ENCODE results near the gene POU6F1. TPM values are rescaled to one million over a fixed set of nuclear protein-coding genes. Genes with fewer than 3 reads are reported as not detected.
A peak's percentile ranks its signal among the peaks of the same experiment; 100 is the strongest.

The POU6F1 gene
- total and polyA plus RNA-seq, 2 donors (not counting 1 experiment from before 2014, with no cell fraction given), result 3.3 to 4.8 TPM

DNA sequence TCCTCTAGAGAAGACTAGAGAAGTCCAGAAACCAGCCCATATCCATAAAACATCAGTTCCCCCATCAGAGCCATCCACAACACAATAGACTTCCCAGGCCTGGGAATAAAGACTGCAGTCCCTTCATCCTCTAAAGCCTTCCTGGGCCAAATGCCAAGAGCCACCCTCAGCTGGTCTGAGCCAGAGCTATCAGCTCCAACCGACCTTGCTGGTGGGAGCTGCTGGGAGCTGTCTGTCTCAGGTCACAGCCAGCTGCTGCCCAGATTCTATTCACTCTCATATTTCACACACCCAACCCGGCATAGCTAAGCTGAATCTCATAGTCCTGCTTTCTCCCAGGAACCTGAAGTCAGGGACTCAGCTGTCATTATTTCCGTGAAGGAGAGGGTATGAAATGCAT lies 34.0 kb downstream of the POU6F1 start:
- TF ChIP-seq, protein P1, sequence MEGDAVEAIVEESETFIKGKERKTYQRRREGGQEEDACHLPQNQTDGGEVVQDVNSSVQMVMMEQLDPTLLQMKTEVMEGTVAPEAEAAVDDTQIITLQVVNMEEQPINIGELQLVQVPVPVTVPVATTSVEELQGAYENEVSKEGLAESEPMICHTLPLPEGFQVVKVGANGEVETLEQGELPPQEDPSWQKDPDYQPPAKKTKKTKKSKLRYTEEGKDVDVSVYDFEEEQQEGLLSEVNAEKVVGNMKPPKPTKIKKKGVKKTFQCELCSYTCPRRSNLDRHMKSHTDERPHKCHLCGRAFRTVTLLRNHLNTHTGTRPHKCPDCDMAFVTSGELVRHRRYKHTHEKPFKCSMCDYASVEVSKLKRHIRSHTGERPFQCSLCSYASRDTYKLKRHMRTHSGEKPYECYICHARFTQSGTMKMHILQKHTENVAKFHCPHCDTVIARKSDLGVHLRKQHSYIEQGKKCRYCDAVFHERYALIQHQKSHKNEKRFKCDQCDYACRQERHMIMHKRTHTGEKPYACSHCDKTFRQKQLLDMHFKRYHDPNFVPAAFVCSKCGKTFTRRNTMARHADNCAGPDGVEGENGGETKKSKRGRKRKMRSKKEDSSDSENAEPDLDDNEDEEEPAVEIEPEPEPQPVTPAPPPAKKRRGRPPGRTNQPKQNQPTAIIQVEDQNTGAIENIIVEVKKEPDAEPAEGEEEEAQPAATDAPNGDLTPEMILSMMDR (conservative IDR thresholded peaks at IDR 0.05 in 1 of 2, IDR thresholded peaks at IDR 0.05 in 1 of 2; ENCODE audit: low read depth in 1 of 2, low read length in 2 of 2), result no peak
- H3K27ac ChIP-seq (ENCODE audit: insufficient read depth, low read length), result no peak overlapping the region
- no peaks in the 10 kb centered on the region for H3K4me1 ChIP-seq (ENCODE audit: control insufficient read depth, extremely low read depth, insufficient read depth, low read length)
- H3K27me3 ChIP-seq (ENCODE audit: control insufficient read depth, insufficient read depth, low read length), result no peaks in the 10 kb centered on the region
- H3K9ac ChIP-seq (ENCODE audit: insufficient read depth, low read length), result no peak overlapping the region
- H3K36me3 ChIP-seq (ENCODE audit: control insufficient read depth, insufficient read depth, low read length), result no peaks in the 10 kb centered on the region
- peak; percentile 22 to 47 for DNase-seq (ENCODE audit: low read depth in 2 of 2)
- no peak overlapping the region for H2AFZ ChIP-seq (ENCODE audit: low read length)
- no peak overlapping the region for H3K4me3 ChIP-seq (replicated peaks in 1 of 4; ENCODE audit: control extremely low read depth in 1 of 4, insufficient read depth in 1 of 4, low read depth in 3 of 4, low read length in 4 of 4)
- no peak overlapping the region for H3K4me2 ChIP-seq (ENCODE audit: extremely low read depth, insufficient read depth, low read length)
- no peaks in the 10 kb centered on the region for H4K20me1 ChIP-seq (ENCODE audit: control insufficient read depth, extremely low read depth, insufficient read depth, low read length)
- no peaks in the 10 kb centered on the region for H3K79me2 ChIP-seq (ENCODE audit: control insufficient read depth, insufficient read depth, low read length)
- no peaks in the 10 kb centered on the region for H3K9me3 ChIP-seq (ENCODE audit: control insufficient read depth, insufficient read depth, low read depth, low read length)

DNA sequence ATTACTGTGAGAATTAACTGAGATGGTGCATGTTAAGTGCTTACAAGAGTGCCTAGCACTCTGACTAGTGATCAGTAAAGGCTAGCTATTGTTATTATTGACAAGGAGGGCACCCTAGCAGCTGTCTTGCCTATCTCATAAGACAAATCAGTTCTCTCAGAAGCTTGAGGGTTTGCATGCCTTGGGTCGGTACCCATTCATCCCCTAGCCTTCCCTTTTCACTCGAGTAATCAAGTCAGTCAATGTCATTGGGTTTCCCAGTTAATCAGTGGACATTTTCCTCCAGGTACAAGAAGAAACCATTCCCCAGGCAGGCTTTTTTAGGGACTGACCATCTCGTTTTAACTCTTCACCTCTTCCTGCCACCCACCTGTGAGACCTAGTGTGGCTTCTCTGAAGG lies 34.5 kb downstream of the POU6F1 start:
- Histone ChIP-seq H3K79me2 (ENCODE audit: control insufficient read depth, insufficient read depth, low read length) (no peaks in the 10 kb centered on the region), H3K4me1 (ENCODE audit: control insufficient read depth, extremely low read depth, insufficient read depth, low read length) (no peaks in the 10 kb centered on the region), H3K9ac (ENCODE audit: insufficient read depth, low read length) (no peak overlapping the region), H3K27me3 (ENCODE audit: control insufficient read depth, insufficient read depth, low read length) (no peaks in the 10 kb centered on the region), H3K9me3 (ENCODE audit: control insufficient read depth, insufficient read depth, low read depth, low read length) (no peaks in the 10 kb centered on the region), H3K36me3 (ENCODE audit: control insufficient read depth, insufficient read depth, low read length) (no peaks in the 10 kb centered on the region), H4K20me1 (ENCODE audit: control insufficient read depth, extremely low read depth, insufficient read depth, low read length) (no peaks in the 10 kb centered on the region), H3K4me3 (replicated peaks in 1 of 4; ENCODE audit: control extremely low read depth in 1 of 4, insufficient read depth in 1 of 4, low read depth in 3 of 4, low read length in 4 of 4) (no peak overlapping the region), H2AFZ (ENCODE audit: low read length) (no peak overlapping the region), H3K27ac (ENCODE audit: insufficient read depth, low read length) (no peak overlapping the region), H3K4me2 (ENCODE audit: extremely low read depth, insufficient read depth, low read length) (no peak overlapping the region)
- TF ChIP-seq EZH2 (IDR thresholded peaks at IDR 0.05; ENCODE audit: low read length, missing control alignments), result no peak
- TF ChIP-seq, protein P1 (conservative IDR thresholded peaks at IDR 0.05 in 1 of 2, IDR thresholded peaks at IDR 0.05 in 1 of 2; ENCODE audit: low read depth in 1 of 2, low read length in 2 of 2), result no peak
- DNase-seq (ENCODE audit: low read depth in 2 of 2), result no peak

DNA sequence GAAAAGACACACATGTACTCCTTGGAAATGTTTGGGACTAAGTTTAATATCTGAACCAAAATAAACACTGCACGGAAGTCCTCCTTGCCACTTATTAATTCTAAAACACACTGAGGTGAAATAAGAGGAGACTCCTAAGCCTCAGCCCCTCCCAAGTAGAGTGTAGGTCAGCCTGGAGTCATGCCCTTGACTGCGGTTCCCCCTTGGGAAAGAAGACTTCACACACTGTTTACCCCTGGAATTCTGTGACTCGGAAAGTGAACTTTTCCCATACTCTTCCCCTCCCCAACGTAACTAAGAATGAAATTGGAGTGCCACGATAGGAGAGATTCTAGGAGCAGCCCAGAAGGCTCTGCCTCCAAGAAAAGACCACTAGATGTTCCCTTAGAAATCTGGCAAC lies 36.3 kb downstream of the POU6F1 start:
- no peak for DNase-seq (ENCODE audit: low read depth in 2 of 2)
- H2AFZ ChIP-seq (ENCODE audit: low read length), result no peak overlapping the region

More for the DNA sequence above, 36.3 kb downstream of the POU6F1 start:
- Histone ChIP-seq H3K9ac (ENCODE audit: insufficient read depth, low read length) (no peak overlapping the region), H3K27me3 (ENCODE audit: control insufficient read depth, insufficient read depth, low read length) (no peaks in the 10 kb centered on the region), H3K9me3 (ENCODE audit: control insufficient read depth, insufficient read depth, low read depth, low read length) (no peaks in the 10 kb centered on the region), H3K27ac (ENCODE audit: insufficient read depth, low read length) (no peak overlapping the region), H3K4me2 (ENCODE audit: extremely low read depth, insufficient read depth, low read length) (no peak overlapping the region), H3K79me2 (ENCODE audit: control insufficient read depth, insufficient read depth, low read length) (no peaks in the 10 kb centered on the region), H3K36me3 (ENCODE audit: control insufficient read depth, insufficient read depth, low read length) (no peaks in the 10 kb centered on the region), H3K4me3 (replicated peaks in 1 of 4; ENCODE audit: control extremely low read depth in 1 of 4, insufficient read depth in 1 of 4, low read depth in 3 of 4, low read length in 4 of 4) (no peak overlapping the region), H4K20me1 (ENCODE audit: control insufficient read depth, extremely low read depth, insufficient read depth, low read length) (no peaks in the 10 kb centered on the region), H3K4me1 (ENCODE audit: control insufficient read depth, extremely low read depth, insufficient read depth, low read length) (no peaks in the 10 kb centered on the region)
- TF ChIP-seq, protein P1 (conservative IDR thresholded peaks at IDR 0.05 in 1 of 2, IDR thresholded peaks at IDR 0.05 in 1 of 2; ENCODE audit: low read depth in 1 of 2, low read length in 2 of 2), result no peak
- TF ChIP-seq EZH2 (IDR thresholded peaks at IDR 0.05; ENCODE audit: low read length, missing control alignments), result no peak
